Activated naive CD4-positive, alpha-beta T cell treated with Interleukin-2 at 50 U/mL for 16 hours (primary cell): ENCODE data around the gene ACOX3.

ENCODE experiments used
- DNase-seq: peaks from one replicate; pipeline ENCODE4 v3.0.0-alpha.2; 2020

Gene ACOX3

DNA sequence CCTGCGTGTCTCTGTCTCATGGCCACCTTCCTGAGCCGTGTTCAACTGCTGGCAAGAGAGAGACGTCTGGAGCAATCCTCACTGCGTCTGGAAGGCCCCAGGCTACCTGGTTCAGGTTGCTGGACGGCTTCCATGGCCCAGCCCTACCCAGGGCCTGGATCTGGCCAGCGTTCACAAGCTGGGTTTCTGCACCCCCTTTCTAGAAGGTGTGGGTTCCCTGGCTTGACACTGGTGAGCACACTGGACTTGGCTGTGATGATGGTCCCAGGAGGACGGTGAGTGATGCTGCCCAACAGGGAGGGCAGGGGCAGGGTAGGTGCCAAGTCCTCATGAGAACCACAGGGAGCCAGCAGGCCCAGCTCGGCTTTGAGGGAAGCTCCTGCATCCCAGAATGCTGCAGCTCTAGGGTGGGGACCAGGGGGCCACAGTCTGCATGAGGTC, 107.6 kb downstream of the ACOX3 start:
- no peak for DNase-seq

DNA sequence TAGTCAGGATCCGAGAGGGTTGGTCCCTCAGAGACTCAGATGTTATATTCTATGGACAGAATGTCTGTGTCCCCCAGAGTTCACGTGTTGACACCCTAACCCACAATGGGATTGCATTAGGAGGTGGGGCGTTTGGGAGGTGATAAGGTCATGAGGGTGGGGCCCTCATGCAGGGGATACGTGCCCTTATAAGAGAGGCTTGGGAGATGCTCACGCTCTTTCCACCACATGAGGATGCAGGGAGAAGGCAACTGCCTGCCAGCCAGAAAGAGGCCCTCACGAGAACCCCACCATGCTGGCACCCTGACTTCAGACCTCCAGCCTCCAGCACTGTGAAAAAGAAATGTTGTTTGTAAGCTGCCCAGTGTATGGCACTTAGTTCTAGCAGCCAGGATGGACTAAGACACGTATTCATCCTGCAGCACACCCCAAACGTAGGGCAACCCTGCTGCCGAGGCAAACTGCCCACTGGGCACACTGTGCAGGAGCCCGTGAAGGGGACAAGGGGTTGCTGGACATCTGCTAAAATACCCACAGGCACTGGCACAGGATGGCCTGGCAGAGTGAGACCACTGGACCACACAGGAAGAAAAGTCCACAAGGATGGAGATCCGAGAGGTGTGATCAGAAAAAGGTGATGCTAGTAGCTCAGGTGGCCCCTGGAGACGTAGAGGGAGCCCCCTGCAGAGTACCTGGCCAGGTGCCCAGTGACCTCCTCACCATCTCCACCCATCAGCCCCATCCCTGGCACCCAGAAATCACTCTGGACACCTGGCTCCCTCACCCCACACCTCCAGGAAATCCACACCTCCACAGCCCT, 108.3 kb downstream of the ACOX3 start:
- no peak for DNase-seq

GRCh38 chr4:8331575-8331955, 109.0 kb downstream of the ACOX3 start:
- DNase-seq = no peak

- DNase-seq = no peak
Observed at GRCh38 chr4:8330821-8331574, 109.5 kb downstream of the ACOX3 start.

DNA sequence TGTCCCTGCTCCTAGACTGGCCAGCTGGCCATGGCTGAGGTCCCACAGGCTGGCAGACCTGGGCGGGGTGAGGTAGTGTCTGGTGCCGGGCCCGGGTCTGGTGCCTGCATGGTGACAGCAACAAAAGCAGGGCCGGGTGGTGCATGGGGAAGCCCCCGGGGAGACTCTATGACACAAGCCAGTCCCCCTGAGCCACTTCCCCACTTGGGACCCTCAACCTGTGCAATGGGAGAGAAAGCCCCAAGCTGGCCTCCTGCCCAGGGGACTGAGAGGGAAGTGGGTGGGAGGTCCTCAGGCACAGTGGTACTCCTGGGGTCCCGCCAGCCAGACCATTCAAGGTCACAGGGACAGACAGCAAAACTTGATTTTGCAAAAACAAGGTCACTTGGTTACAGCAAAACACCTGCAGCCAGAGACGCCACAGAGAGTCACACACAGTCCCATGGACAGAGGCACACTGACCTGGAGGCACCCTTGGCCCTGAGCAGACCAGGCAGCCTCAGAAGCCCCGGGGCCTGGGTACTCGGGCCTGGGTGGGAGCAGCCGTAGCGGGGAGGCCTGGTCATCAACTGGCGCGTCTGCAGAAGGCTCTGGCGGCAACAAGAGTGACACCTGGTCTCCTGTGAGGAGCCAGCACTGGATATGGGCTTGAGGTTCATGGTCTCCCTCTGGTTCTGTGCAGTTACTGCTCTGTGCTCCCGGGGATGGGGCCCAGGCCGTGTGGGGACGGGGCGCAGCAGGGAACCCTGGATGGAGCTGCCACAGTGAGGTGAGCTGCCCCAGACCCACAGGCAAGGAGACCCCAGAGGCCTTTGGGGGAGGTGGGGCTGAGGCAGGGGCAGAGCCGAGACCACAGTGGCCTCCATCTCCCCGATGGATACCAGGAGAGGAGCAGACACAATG, 110.4 kb downstream of the ACOX3 start:
- DNase-seq = no peak

DNA sequence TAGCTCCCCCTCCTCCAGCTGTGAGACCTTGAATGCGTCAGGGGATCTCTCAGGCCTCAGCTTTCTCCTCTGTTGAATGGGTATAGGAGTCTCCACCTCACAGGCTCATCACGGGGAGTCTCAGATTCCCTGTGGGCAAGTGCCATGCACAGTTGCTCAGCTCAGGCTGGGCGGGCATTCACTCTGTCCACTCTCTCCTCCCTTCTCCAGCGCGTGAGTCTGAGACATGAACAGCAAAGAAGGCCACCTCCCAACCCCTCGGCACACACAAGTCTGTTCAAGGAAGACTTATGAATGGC, 111.0 kb downstream of the ACOX3 start:
- no peak for DNase-seq

DNA sequence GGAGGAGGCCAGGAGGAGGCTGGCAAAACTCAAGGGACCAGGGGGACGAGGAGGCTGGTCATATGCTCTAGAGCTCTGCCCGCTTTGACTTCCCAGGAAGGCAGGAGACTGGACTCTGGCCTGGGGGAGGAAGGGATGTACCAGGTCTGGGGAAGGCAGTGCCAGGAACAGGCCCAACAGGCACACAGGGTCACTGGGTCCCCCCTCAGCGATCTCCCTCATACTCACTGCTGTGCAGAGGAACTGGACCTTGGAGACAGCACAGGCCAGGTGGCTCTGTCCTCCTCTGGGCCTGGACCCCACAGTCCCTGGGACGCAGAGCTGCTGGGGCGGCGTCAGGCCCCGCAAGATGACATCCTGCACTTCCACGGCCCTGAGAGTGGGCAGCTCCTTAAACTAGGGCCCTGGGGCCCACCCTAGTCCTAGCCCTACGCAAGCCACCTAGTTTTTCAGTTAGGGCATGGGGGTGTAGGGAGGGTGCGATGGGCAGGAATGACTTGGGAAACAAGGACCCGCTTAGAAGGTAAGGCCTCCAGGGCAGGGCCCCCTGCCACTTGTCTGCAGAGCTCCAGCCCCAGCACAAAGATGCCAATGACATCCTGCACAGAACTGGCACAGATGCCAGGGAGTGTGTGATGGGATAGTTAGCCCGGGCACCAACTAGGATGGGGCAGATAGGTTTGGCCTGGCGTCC, 111.5 kb downstream of the ACOX3 start:
- DNase-seq = no peak

DNA sequence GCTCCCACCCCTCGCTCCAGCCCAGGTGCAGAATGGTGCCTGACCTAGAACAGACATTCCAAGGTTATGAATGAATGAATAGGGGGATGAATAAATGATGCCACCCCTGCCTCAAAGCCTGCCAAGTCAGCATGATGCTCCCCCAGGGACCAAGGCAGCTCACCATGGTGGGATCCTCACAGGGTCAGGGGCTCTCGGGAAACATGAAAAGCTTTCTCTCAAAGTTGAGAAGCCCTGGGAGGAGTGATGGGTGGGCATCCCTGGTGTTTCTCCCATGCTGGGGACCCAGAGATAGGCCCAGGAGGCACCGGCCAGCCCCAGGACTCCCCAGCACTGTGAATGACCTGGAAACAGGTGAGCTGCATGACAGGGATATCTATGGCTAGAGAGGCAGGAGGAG, 112.1 kb downstream of the ACOX3 start:
- DNase-seq = no peak

GRCh38 chr4:8326206-8326605, 114.3 kb downstream of the ACOX3 start:
- no peak for DNase-seq

- no peak for DNase-seq
Observed at GRCh38 chr4:8325291-8325973, 115.1 kb downstream of the ACOX3 start.

GRCh38 chr4:8324640-8325239, 115.8 kb downstream of the ACOX3 start:
- DNase-seq = no peak

- no peak for DNase-seq
Observed at GRCh38 chr4:8323947-8324555, 116.5 kb downstream of the ACOX3 start.

- DNase-seq = no peak
Observed at GRCh38 chr4:8322794-8323704, 117.5 kb downstream of the ACOX3 start.

DNA sequence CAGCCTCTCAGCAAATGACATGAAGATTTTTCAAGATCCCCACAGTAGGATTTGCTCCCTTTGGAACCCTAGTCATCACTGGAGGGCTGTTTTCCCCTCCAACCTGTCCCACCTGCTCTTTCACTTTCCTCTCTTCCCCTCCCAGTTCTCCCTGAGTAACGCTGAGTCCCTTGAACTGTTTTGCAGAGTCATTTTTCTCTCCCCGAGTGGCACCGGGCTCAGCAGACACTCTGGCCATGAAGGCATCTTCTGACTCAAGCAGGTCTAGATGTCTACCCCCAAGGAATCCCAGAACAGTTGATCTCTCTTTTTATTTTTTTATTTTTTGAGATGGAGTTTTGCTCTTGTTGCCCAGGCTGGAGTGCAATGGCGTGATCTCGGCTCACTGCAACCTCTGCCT, 118.8 kb downstream of the ACOX3 start:
- no peak for DNase-seq

DNA sequence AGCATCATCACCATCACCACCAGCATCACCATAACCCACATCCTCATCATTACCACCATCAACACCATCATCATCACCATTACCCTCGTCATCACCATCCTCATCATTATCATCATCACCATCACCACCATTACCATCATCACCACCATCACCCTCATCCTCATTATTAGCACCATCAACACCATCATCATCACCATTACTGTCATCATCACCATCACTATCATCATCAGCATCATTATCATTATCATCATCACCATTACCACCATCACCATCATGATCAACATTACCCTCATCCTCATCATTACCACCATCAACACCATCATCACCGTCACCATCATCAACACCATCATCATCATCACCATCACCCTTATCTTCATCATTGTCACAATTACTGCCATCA, 119.3 kb downstream of the ACOX3 start:
- DNase-seq = no peak

DNA sequence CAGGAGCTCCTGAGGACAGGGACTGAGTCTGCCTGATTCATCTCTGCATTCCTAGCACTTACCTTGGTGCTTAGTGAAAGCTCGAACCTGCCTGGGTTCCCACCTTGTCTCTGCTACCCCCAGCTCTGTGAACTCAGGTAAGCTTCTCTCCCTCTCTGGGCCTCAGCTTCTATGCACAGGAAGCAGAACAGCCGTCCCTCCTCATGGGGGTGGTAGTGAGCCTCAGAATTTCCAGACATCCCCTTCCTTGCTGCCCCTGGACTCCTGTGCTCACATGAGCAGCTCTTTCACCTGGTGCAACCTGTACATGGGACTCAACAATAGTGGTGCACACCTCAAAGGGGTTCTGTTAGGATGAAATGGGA, 120.2 kb downstream of the ACOX3 start:
- no peak for DNase-seq

- DNase-seq = no peak
Observed at GRCh38 chr4:8319731-8320385, 120.7 kb downstream of the ACOX3 start.

DNA sequence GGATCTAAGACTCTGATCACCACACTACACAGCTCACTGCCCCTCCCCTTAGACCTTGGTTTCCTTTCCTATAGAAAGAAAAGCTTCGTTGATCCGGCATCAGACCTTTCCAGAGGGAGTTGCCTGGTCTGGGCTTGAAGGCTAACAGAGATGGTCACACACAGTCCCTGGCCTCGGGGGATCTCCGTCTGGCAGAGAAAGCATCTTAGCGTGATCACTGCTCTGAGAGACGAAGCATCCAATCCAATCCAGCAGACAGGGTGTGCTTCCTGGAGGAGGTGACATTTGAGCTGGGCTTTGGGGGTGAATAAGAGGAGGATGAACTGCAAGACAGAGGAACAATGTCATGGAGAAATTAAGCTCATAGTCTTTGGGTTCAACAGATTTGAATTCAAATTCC, 121.5 kb downstream of the ACOX3 start:
- DNase-seq = no peak

GRCh38 chr4:8318509-8318908, 122.0 kb downstream of the ACOX3 start:
- DNase-seq = no peak

DNA sequence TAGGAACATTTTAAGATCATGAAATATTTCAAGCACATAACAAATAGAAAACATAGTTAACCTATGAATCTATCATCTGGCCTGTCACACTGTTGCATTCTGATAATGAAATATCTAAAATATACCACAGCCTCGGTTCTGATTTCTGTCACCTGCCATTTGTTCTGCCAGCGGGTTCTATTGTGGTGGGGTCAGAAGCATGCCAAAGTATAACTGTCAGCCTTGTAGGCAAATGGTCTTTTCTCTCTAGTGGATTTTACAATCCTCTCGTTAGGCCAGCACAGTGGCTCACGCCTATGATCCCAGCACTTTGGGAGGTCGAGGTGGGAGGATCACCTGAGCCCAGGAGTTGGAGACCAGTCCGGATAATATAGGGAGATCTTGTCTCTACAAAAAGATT, 123.0 kb downstream of the ACOX3 start:
- DNase-seq = no peak
